GM10847 (cell line): ENCODE data around the gene NLRC3.
A peak's percentile ranks its signal among the peaks of the same experiment; 100 is the strongest.

Experiments
- POLR2A ChIP-seq: IDR thresholded peaks from 2 replicates; pipeline ENCODE4 v1.6.1; 2011; ENCODE audit not compliant: insufficient read length; ENCODE audit errors: extremely low read depth

Gene NLRC3

GRCh38 chr16:3577302-3577752, at the start of gene NLRC3:
TSS of gene NLRC3 (minus strand) at chr16:3577403. CDS start at chr16:3565036, 12,367 bp downstream.
- peak; percentile 32 for TF ChIP-seq POLR2A

GRCh38 chr16:3625911-3626732, 48.9 kb upstream of the NLRC3 start:
- TF ChIP-seq POLR2A: no peak

GRCh38 chr16:3625331-3625730, 48.1 kb upstream of the NLRC3 start:
- TF ChIP-seq POLR2A: no peak

- no peak for TF ChIP-seq POLR2A
These were observed 46.4 kb upstream of the NLRC3 start for GRCh38 chr16:3623642-3624041.

GRCh38 chr16:3618769-3619141, 41.6 kb upstream of the NLRC3 start:
- no peak for TF ChIP-seq POLR2A

- no peak for TF ChIP-seq POLR2A
These were observed 35.6 kb upstream of the NLRC3 start for GRCh38 chr16:3612510-3613466.

GRCh38 chr16:3611146-3611975, 34.2 kb upstream of the NLRC3 start, which contains the start of gene SLX4:
TSS of gene SLX4 (minus strand) at chr16:3611606. CDS start at chr16:3608964, 2,642 bp downstream.
- peak; percentile 87 for TF ChIP-seq POLR2A

- TF ChIP-seq POLR2A: no peak
These were observed 33.5 kb upstream of the NLRC3 start for GRCh38 chr16:3610698-3611145.

GRCh38 chr16:3609895-3610697, 32.9 kb upstream of the NLRC3 start:
- TF ChIP-seq POLR2A: no peak

- TF ChIP-seq POLR2A: no peak
These were observed 30.9 kb upstream of the NLRC3 start for GRCh38 chr16:3608069-3608468.

- TF ChIP-seq POLR2A: no peak
These were observed 30.4 kb upstream of the NLRC3 start for GRCh38 chr16:3607634-3608033.

GRCh38 chr16:3607161-3607560, 30.0 kb upstream of the NLRC3 start:
- TF ChIP-seq POLR2A: no peak

GRCh38 chr16:3606441-3606840, 29.2 kb upstream of the NLRC3 start:
- TF ChIP-seq POLR2A: no peak

GRCh38 chr16:3602320-3602653, 25.1 kb upstream of the NLRC3 start:
- no peak for TF ChIP-seq POLR2A

GRCh38 chr16:3601614-3602319, 24.6 kb upstream of the NLRC3 start:
- TF ChIP-seq POLR2A: no peak
